Tibial artery (tissue), 4 donors: ENCODE results near the gene CLINT1.
A peak's percentile ranks its signal among the peaks of the same experiment; 100 is the strongest.

ENCODE experiments used
- DNase-seq, 2 donors: peaks; one replicate each; pipeline ENCODE4 v3.0.0-alpha.2; 2019
- H3K27ac ChIP-seq, 2 donors: fragments of 200-600 bp; sonication (generic) in 1 of 2; 1 replicate in 1 of 2; 2 replicates in 1 of 2; pipeline ENCODE4 v1.5.1; 2018 to 2019; ENCODE audit warnings: mild to moderate bottlenecking in 1 of 2
- H3K27me3 ChIP-seq, 2 donors: fragments of 200-600 bp; sonication (generic) in 1 of 2; one replicate each; pipeline versions ENCODE4 v1.5.1 to v1.6.0; 2016 to 2019
- H3K36me3 ChIP-seq, 3 donors: fragments of 200-600 bp; sonication (generic) in 2 of 3; one replicate each; pipeline ENCODE4 v1.5.1; 2016 to 2019; ENCODE audit warnings: mild to moderate bottlenecking in 2 of 3
- H3K4me1 ChIP-seq, 4 donors: fragments of 200-600 bp; sonication (generic) in 2 of 4; 1 replicate in 3 of 4; 2 replicates in 1 of 4; pipeline ENCODE4 v1.5.1; 2016 to 2019
- H3K4me3 ChIP-seq, 2 donors: fragments of 200-600 bp; sonication (generic) in 1 of 2; 1 replicate in 1 of 2; 2 replicates in 1 of 2; pipeline ENCODE4 v1.5.1; 2018 to 2019; ENCODE audit warnings: mild to moderate bottlenecking in 2 of 2
- H3K9me3 ChIP-seq, 3 donors: fragments of 200-600 bp; sonication (generic) in 1 of 3; one replicate each; pipeline ENCODE4 v1.5.1; 2016 to 2019
- CTCF ChIP-seq, 2 experiments: fragments of 200-600 bp in 1 of 2; fragments of 450-650 bp in 1 of 2; IDR thresholded peaks; one replicate each; pipeline ENCODE4 v1.5.1; 2017 to 2019; ENCODE audit warnings: antibody characterized with exemption in 2 of 2, mild to moderate bottlenecking in 1 of 2, moderate library complexity in 1 of 2
- intact Hi-C: fragments of 100-400 bp; cut with DNase I; formaldehyde crosslinking; loops from one replicate; pipeline ENCODE4 v1.15.0; 2023; ENCODE audit warnings: low total_unique reads

The CLINT1 gene

GRCh38 chr5:157817928-157818327 is 41.0 kb downstream of the CLINT1 start:
- TF ChIP-seq CTCF (IDR thresholded peaks at IDR 0.05) = no peak
- Histone ChIP-seq H3K27ac (no peak overlapping the region), H3K4me3 (no peak overlapping the region), H3K36me3 (peaks cover 9 to 17% (median 12%) of the 10 kb centered on the region in 3 donors), H3K9me3 (no peaks in the 10 kb centered on the region), H3K27me3 (no peaks in the 10 kb centered on the region), H3K4me1 (peaks cover 0 to 45% (median 16%) of the 10 kb centered on the region in 4 donors)
- intact Hi-C loops = loop anchor here (5.0 to 10.0 kb wide), 2 partner anchors 39 to 1287 kb away; partner anchors contain the start of gene CLINT1
- DNase-seq = no peak

- no peak for TF ChIP-seq CTCF (IDR thresholded peaks at IDR 0.05)
- peaks cover 12 to 23% (median 18%) of the 10 kb centered on the region in 3 donors for H3K36me3 ChIP-seq
- peaks cover 0 to 40% (median 16%) of the 10 kb centered on the region in 4 donors for H3K4me1 ChIP-seq
- no peak for DNase-seq
- intact Hi-C loops = loop anchor here (5.0 to 10.0 kb wide), 2 partner anchors 40 to 1287 kb away; partner anchors contain the start of gene CLINT1
- H3K27ac ChIP-seq = peak overlapping the region in 1 of 2 donors; percentile 40
- no peaks in the 10 kb centered on the region for H3K9me3 ChIP-seq
- H3K4me3 ChIP-seq = no peak overlapping the region
- no peaks in the 10 kb centered on the region for H3K27me3 ChIP-seq
Measured at GRCh38 chr5:157817387-157817702, 41.6 kb downstream of the CLINT1 start.

- Histone ChIP-seq H3K36me3 (peaks cover 17 to 27% (median 23%) of the 10 kb centered on the region in 3 donors), H3K4me1 (peaks cover 0 to 34% (median 16%) of the 10 kb centered on the region in 4 donors), H3K4me3 (no peak overlapping the region), H3K27me3 (no peaks in the 10 kb centered on the region), H3K9me3 (no peaks in the 10 kb centered on the region), H3K27ac (peak overlapping the region in 1 of 2 donors; percentile 40)
- intact Hi-C loops = loop anchor here (5.0 to 10.0 kb wide), 2 partner anchors 40 to 1288 kb away; partner anchors contain the start of gene CLINT1
- peak; percentile 56 to 64 for TF ChIP-seq CTCF (IDR thresholded peaks at IDR 0.05)
- no peak for DNase-seq
Measured at GRCh38 chr5:157816682-157817386, 42.1 kb downstream of the CLINT1 start.

GRCh38 chr5:157812086-157812485 is 46.9 kb downstream of the CLINT1 start:
- Histone ChIP-seq H3K4me3 (no peak overlapping the region), H3K27me3 (no peaks in the 10 kb centered on the region), H3K27ac (no peak overlapping the region), H3K9me3 (no peaks in the 10 kb centered on the region), H3K36me3 (peaks cover 35 to 45% (median 36%) of the 10 kb centered on the region in 3 donors), H3K4me1 (peaks cover 0 to 9% (median 2%) of the 10 kb centered on the region in 4 donors)
- intact Hi-C loops = loop anchor here (10.0 kb wide), 1 partner anchor 1293 kb away; no protein-coding TSS in a partner anchor
- no peak for DNase-seq
- no peak for TF ChIP-seq CTCF (IDR thresholded peaks at IDR 0.05)

GRCh38 chr5:157808043-157808442 is 50.9 kb downstream of the CLINT1 start:
- H3K9me3 ChIP-seq = no peaks in the 10 kb centered on the region
- DNase-seq = no peak
- H3K27ac ChIP-seq = no peak overlapping the region
- peaks cover 0 to 6% (median 0%) of the 10 kb centered on the region in 4 donors for H3K4me1 ChIP-seq
- no peak overlapping the region for H3K4me3 ChIP-seq
- intact Hi-C loops = no loop called here
- TF ChIP-seq CTCF (IDR thresholded peaks at IDR 0.05) = no peak
- peaks cover 56 to 62% (median 57%) of the 10 kb centered on the region in 3 donors for H3K36me3 ChIP-seq
- no peaks in the 10 kb centered on the region for H3K27me3 ChIP-seq
